SJCRH30 (cell line): ENCODE results near the gene AGFG1. TPM values are rescaled to one million over a fixed set of nuclear protein-coding genes. Genes with fewer than 3 reads are reported as not detected.
A peak's percentile ranks its signal among the peaks of the same experiment; 100 is the strongest.
"Not testable (repeated sequence)": the region's sequence is repeated elsewhere in the genome, so short reads cannot be mapped to it uniquely, and the experiment has no call there.

Source experiments
- DNase-seq, 2 experiments: peaks; one replicate each; pipeline ENCODE4 v3.0.0-alpha.2; 2015 to 2020
- H3K27ac ChIP-seq: fragments of 250-450 bp; sonication (Bioruptor Pico); 2 replicates; pipeline ENCODE4 v1.5.1; 2020; ENCODE audit warnings: mild to moderate bottlenecking, moderate library complexity
- H3K27me3 ChIP-seq: fragments of 250-450 bp; sonication (Bioruptor Pico); 2 replicates; pipeline ENCODE4 v1.5.1; 2020; ENCODE audit warnings: mild to moderate bottlenecking, moderate library complexity
- H3K36me3 ChIP-seq: fragments of 250-450 bp; sonication (Bioruptor Pico); 2 replicates; pipeline ENCODE4 v1.5.1; 2020; ENCODE audit warnings: mild to moderate bottlenecking, moderate library complexity
- H3K4me1 ChIP-seq: fragments of 250-450 bp; sonication (Bioruptor Pico); 2 replicates; pipeline ENCODE4 v1.5.1; 2020; ENCODE audit warnings: mild to moderate bottlenecking, moderate library complexity
- H3K4me3 ChIP-seq: fragments of 250-450 bp; sonication (Bioruptor Pico); 2 replicates; pipeline ENCODE4 v1.5.1; 2020; ENCODE audit warnings: mild to moderate bottlenecking, moderate library complexity
- H3K9me3 ChIP-seq: fragments of 250-450 bp; sonication (Bioruptor Pico); replicated peaks from 2 replicates; pipeline ENCODE4 v1.5.1; 2020; ENCODE audit warnings: mild to moderate bottlenecking, moderate library complexity
- total RNA-seq: library from RNA; depleted of rRNA; stranded (reverse); fragments of >200 nt; shearing (Covaris generic); gene quantifications from 2 replicates; pipeline ENCODE4 v1.2.3, GENCODE V29; 2014

Gene AGFG1
- total RNA-seq, 1 experiment from 2014 or later = 89.9 TPM

DNA sequence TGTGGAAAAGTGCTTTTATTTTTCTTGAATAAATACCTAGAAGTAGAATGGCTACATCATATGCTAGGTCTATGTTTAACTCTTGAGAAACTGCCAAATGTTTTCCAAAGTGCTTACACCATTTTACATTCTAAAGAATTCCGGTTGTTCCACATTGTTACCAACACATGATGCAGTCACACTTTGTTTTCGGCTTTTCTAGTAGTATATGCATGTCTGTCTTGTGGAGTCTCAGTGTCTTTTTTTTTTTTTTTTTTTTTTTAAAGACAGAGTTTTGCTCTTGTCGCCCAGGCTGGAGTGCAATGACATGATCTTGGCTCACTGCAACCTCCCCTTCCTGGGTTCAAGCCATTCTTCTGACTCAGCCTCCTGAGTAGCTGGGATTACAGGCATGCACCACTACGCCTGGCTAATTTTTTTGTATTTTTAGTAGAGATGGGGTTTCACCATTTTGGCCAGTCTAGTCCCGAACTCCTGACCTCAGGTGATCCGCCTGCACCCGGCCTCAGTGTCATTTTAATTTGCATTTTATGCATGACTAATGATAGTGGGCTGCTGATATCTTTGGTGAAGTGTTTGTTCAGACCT lies 46.4 kb downstream of the AGFG1 start:
- H3K27me3 ChIP-seq, H3K9me3 ChIP-seq, H3K4me1 ChIP-seq, DNase-seq, H3K4me3 ChIP-seq, H3K27ac ChIP-seq: not testable (repeated sequence)
- H3K36me3 ChIP-seq = peaks cover 11% of the 10 kb centered on the region

DNA sequence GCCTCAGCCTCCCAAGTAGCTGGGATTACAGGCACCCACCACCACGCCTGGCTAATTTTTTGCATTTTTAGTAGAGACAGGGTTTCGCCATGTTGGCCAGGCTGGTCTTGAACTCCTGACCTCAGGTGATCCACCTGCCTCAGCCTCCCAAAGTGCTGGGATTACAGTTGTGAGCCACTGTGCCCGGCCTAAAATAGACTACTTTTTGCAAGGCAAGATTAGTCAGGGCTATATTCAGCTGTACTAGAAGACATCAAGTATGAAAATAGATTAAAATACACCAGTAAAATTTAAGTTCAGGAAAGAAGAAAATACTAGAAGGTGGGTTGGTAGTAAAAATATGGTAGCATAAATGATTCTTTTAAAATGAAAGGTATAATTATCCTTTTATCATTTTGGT lies 49.2 kb downstream of the AGFG1 start:
- peaks cover 29% of the 10 kb centered on the region for H3K36me3 ChIP-seq
- DNase-seq, H3K27ac ChIP-seq, H3K27me3 ChIP-seq, H3K4me1 ChIP-seq, H3K9me3 ChIP-seq, H3K4me3 ChIP-seq: not testable (repeated sequence)

DNA sequence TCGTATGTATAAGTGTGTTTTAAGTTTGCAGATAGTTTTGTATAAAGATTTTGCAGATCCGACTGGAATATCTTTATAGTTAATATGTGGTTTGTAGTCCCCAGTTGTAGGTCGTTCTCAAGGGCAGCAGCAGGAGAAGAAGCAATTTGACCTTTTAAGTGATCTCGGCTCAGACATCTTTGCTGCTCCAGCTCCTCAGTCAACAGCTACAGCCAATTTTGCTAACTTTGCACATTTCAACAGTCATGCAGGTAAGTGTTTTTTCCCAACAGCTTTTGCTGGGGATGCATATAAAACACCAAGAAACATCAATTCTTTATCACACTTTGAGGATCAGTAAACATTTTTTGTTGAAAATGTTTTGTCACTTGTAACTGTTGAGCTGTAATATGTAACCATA lies 52.7 kb downstream of the AGFG1 start:
- no peaks in the 10 kb centered on the region for H3K4me1 ChIP-seq
- H3K27me3 ChIP-seq = no peaks in the 10 kb centered on the region
- no peak overlapping the region for H3K27ac ChIP-seq
- H3K4me3 ChIP-seq = no peak overlapping the region
- no peaks in the 10 kb centered on the region for H3K9me3 ChIP-seq
- DNase-seq = no peak
- H3K36me3 ChIP-seq = peaks cover 39% of the 10 kb centered on the region

DNA sequence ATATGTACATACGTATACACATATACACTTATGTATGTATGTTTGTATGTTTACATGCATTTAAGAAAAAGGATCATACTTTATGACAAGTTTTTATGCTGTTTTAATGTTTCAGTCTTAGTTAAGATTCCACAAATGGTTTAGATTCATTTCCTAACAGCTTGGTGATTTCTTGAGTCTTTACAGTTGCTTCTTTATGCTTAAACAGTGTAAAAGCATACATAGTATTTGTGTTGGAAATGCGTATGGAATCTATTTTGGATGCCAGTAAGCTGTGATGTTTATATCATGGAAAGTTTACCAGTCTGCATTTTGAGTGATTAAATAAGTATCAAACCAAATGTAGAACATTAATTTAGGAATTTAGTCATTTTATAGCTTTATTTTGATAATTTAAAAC lies 55.4 kb downstream of the AGFG1 start:
- Histone ChIP-seq H3K27me3 (no peaks in the 10 kb centered on the region), H3K4me3 (no peak overlapping the region), H3K9me3 (no peaks in the 10 kb centered on the region), H3K36me3 (peaks cover 43% of the 10 kb centered on the region), H3K4me1 (no peaks in the 10 kb centered on the region), H3K27ac (no peak overlapping the region)
- DNase-seq = no peak

DNA sequence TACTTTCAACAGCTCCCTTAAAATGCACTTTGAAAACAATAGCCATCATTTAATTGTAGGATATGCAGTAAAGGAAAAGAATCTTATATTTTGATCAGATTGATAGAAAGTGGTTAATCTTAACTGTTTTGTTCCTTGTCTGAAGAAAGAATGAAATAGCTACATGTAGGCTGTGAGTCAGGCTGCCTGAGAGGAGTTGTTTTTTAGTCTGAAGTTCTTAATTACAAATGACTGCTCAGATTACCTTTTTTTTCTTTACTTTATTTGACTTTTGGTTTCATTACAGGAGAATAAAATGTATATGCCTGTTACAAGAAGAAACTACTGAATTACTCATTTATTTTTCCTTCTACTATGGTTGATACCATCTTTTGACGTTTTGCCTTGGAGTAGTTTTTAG lies 56.8 kb downstream of the AGFG1 start:
- no peak for DNase-seq
- H3K4me1 ChIP-seq = no peaks in the 10 kb centered on the region
- H3K4me3 ChIP-seq = no peak overlapping the region
- no peaks in the 10 kb centered on the region for H3K27me3 ChIP-seq
- H3K9me3 ChIP-seq = no peaks in the 10 kb centered on the region
- H3K36me3 ChIP-seq = peaks cover 40% of the 10 kb centered on the region
- no peak overlapping the region for H3K27ac ChIP-seq

DNA sequence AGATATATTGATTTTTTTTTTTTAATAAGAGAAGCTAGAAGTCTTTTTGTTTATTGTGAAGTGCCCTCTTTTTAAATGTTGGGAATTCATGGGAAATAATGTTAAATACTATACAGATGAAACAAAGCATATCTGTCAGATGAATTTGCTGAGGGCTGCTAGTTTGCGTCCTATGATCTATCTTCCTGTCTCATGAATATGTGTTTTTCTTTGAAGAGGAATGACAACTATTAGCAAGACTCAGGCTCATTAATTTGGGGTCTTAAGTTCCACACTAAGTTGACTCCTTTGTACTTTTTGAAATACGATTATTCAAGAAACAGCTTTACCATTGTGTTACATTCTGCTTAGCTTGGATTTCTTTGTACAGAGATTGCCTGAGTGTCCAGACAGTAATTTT lies 57.9 kb downstream of the AGFG1 start:
- Histone ChIP-seq H3K27me3 (no peaks in the 10 kb centered on the region), H3K36me3 (peaks cover 39% of the 10 kb centered on the region), H3K4me3 (no peak overlapping the region), H3K27ac (no peak overlapping the region), H3K9me3 (no peaks in the 10 kb centered on the region), H3K4me1 (no peaks in the 10 kb centered on the region)
- DNase-seq = no peak

DNA sequence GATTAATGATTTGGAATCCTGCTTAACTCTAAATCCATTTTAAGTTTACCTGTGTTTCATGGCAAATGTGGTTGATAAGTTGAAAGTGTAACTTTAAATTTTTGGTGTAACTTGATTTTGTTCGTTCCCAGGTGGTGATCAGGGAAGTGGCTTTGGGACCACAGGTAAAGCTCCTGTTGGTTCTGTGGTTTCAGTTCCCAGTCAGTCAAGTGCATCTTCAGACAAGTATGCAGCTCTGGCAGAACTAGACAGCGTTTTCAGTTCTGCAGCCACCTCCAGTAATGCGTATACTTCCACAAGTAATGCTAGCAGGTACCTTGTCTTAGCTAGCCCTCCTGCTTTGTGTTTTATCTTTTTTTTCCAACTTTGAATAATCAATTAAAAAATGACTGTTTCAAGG lies 62.8 kb downstream of the AGFG1 start:
- Histone ChIP-seq H3K9me3 (no peaks in the 10 kb centered on the region), H3K4me1 (no peaks in the 10 kb centered on the region), H3K4me3 (no peak overlapping the region), H3K36me3 (peaks cover 49% of the 10 kb centered on the region), H3K27me3 (no peaks in the 10 kb centered on the region), H3K27ac (no peak overlapping the region)
- DNase-seq = no peak

DNA sequence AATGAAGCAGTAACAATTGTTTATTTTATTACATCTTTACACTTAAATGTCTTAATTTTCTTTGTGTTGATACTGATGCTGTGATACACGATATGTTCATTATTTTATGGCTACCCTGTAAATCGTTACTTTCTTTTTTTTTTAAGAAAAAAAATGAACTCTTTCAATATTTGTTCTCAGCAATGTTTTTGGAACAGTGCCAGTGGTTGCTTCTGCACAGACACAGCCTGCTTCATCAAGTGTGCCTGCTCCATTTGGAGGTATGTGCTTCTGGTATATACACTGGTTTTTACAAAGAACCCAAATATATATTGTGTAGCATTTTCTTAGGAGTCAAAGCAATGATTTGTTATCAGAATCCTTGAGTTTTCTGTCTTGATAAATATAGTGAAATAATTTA lies 64.5 kb downstream of the AGFG1 start:
- peaks cover 56% of the 10 kb centered on the region for H3K36me3 ChIP-seq
- no peak overlapping the region for H3K27ac ChIP-seq
- no peaks in the 10 kb centered on the region for H3K27me3 ChIP-seq
- 0 out of 2 replicates have a peak, but pooled peaks cover 2% of the 10 kb centered on the region for H3K9me3 ChIP-seq
- no peaks in the 10 kb centered on the region for H3K4me1 ChIP-seq
- DNase-seq = peak in 1 of 2 experiments; percentile 29
- no peak overlapping the region for H3K4me3 ChIP-seq

DNA sequence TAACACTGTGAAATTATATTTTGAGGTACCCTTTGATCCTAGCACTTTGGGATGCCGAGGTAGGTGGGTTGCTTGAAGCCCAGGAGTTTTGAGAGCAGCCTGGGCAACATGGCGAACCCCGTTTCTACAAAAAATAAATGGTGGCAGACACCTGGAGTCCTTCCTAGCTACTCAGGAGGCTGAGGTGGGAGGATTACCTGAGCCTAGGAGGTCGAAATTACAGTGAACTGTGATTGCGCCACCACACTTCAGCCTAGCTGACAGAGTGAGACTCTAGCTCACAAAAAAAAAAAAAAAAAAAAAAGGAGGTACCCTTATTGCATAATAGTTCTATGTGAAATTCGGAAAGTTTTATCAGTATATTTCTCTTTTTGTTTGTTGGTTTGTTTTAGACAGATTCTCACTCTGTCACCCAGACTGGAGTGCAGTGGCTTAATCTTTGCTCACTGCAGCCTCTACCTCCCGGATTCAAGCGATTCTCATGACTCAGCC lies 67.6 kb downstream of the AGFG1 start:
- no peak for DNase-seq
- H3K27ac ChIP-seq = no peak overlapping the region
- H3K4me1 ChIP-seq = no peaks in the 10 kb centered on the region
- no peak overlapping the region for H3K4me3 ChIP-seq
- H3K9me3 ChIP-seq = peaks cover 2% of the 10 kb centered on the region; the same call in 1 of the 2 replicates
- no peaks in the 10 kb centered on the region for H3K27me3 ChIP-seq
- peaks cover 43% of the 10 kb centered on the region for H3K36me3 ChIP-seq

DNA sequence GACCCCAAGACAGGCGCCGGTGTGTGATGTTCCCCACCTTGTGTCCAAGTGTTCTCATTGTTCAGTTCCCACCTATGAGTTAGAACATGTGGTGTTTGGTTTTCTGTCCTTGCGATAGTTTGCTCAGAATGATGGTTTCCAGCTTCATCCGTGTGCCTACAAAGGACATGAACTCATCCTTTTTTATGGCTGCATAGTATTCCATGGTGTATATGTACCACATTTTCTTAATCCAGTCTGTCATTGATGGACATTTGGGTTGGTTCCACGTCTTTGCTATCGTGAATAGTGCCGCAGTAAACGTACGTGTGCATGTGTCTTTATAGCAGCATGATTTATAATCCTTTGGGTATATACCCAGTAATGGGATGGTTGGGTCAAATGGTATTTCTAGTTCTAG lies 68.4 kb downstream of the AGFG1 start:
- H3K36me3 ChIP-seq = peaks cover 37% of the 10 kb centered on the region
- not testable (repeated sequence) for H3K4me3 ChIP-seq, H3K27me3 ChIP-seq, H3K4me1 ChIP-seq, H3K27ac ChIP-seq, DNase-seq, H3K9me3 ChIP-seq

DNA sequence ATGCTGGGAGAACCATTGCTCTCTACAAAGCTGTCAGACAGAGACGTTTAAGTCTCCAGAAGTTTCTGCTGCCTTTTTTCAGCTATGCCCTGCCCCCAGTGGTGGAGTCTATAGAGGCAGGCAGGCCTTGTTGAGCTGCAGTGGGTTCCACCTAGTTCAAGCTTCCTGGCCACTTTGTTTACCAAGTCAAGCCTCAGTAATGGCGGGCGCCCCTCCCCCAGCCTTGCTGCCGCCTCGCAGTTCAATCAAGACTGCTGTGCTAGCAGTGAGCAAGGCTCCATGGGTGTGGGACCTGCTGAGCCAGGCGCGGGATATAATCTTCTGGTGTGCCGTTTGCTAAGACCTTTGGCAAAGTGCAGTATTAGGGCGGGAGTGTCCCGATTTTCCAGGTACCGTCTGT lies 74.0 kb downstream of the AGFG1 start:
- no peaks in the 10 kb centered on the region; the same call in 1 of the 2 replicates for H3K9me3 ChIP-seq
- no peaks in the 10 kb centered on the region for H3K27me3 ChIP-seq
- DNase-seq = peak in 1 of 2 experiments; percentile 3
- H3K4me3 ChIP-seq = no peak overlapping the region
- no peak overlapping the region for H3K27ac ChIP-seq
- peaks cover 32% of the 10 kb centered on the region for H3K36me3 ChIP-seq
- peaks cover 4% of the 10 kb centered on the region; the same call in 1 of the 2 replicates for H3K4me1 ChIP-seq

DNA sequence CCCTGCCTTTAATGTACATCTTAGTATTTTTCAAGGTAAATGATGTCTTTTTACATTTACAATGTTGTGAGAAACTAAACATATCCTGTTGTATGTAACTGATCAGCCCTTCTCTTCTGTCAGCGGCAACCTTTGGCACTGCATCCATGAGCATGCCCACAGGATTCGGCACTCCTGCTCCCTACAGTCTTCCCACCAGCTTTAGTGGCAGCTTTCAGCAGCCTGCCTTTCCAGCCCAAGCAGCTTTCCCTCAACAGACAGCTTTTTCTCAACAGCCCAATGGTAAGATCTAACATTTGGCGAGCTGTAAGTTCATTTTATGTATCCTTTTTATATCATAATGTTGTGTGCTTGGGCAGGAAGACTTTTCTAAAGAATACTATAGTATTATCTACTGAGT lies 79.9 kb downstream of the AGFG1 start:
- no peaks in the 10 kb centered on the region for H3K9me3 ChIP-seq
- no peak overlapping the region for H3K27ac ChIP-seq
- peaks cover 43% of the 10 kb centered on the region for H3K36me3 ChIP-seq
- DNase-seq = no peak
- H3K4me3 ChIP-seq = no peak overlapping the region
- H3K4me1 ChIP-seq = peaks cover 4% of the 10 kb centered on the region; the same call in 1 of the 2 replicates
- H3K27me3 ChIP-seq = no peaks in the 10 kb centered on the region

DNA sequence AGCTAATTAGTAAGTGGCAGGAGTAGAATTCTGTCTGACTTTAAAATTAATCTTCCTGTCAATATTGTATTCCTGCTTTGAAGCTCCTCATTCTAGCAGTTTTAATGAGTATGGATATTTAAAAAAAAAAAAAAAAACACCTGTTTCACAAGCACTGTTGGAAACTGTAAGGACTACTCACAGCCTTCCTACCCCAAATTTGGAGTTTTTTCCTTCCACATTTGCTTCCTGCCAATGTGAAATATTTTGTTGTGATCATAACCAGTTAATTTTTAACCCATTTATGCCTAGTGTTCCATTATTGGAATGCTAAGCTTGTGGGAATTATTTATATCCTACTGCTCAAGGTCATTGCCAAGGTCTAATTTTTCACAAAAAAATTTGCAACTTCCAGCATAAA lies 90.6 kb downstream of the AGFG1 start:
- Histone ChIP-seq H3K9me3 (no peaks in the 10 kb centered on the region), H3K27me3 (no peaks in the 10 kb centered on the region), H3K4me1 (no peaks in the 10 kb centered on the region), H3K4me3 (no peak overlapping the region), H3K36me3 (peaks cover 6% of the 10 kb centered on the region), H3K27ac (no peak overlapping the region)
- no peak for DNase-seq

DNA sequence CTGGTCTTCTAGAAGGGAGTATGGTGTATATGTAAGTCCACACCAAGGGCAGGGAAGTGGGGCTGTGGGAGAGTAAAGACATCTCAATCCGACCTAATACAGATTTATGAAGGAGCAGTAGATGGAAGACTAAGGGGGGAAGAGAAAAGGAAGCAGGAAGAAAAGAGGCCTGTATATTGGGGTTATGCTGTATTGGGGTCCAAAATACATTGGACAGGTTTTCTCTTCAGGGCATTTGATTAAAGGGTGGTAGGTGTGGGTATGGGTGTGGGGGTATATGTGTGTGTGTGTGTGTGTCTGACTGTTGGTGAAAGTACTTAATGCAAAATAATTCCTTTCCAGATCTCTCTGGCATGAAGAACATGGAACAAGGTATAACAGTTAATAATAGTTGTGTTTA lies 93.1 kb downstream of the AGFG1 start:
- Histone ChIP-seq H3K27ac (no peak overlapping the region), H3K4me3 (no peak overlapping the region), H3K36me3 (no peaks in the 10 kb centered on the region), H3K9me3 (no peaks in the 10 kb centered on the region), H3K27me3 (no peaks in the 10 kb centered on the region), H3K4me1 (no peaks in the 10 kb centered on the region)
- DNase-seq = no peak

DNA sequence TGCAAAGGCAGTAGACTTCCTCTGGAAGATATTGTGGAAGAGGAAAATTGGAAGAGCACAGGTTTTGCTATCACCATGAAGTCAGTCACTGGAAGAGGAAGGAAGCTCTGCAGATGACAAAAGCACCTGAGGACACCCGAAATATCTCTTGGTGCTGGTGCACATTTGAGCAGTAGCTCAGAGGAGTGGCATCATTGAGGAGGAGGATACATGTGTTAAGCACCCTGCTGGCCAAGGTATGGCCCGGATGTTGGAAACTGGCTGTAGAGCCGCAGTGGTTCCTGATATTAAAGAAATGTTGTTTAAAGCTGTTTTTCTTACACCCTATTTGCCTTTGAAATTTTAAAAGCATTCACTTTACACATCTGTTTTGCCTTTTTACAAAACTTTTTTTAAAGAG lies 94.1 kb downstream of the AGFG1 start:
- Histone ChIP-seq H3K36me3 (no peaks in the 10 kb centered on the region), H3K4me3 (no peak overlapping the region), H3K4me1 (no peaks in the 10 kb centered on the region), H3K27me3 (no peaks in the 10 kb centered on the region), H3K27ac (no peak overlapping the region), H3K9me3 (no peaks in the 10 kb centered on the region)
- no peak for DNase-seq

DNA sequence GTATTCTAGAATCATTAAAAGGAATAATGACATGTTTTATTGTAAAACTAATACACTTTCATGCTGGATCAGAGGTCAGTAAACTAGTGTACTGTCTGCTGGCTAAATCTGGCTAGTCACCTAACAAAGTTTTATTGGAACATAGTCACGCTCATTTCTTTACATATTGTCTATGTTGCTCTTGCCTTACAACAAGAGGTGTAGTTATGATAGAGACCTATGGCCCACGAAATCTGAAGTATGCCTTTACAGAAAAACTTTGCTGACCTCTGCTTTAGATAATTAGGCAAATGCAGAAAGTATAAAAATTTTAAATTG lies 96.9 kb downstream of the AGFG1 start:
- Histone ChIP-seq H3K4me3 (no peak overlapping the region), H3K4me1 (no peaks in the 10 kb centered on the region), H3K36me3 (no peaks in the 10 kb centered on the region), H3K9me3 (no peaks in the 10 kb centered on the region), H3K27me3 (no peaks in the 10 kb centered on the region), H3K27ac (no peak overlapping the region)
- DNase-seq = no peak
